Stomach (tissue), 4 donors: ENCODE measurements around the gene HMGCS1.

Source experiments
- EP300 ChIP-seq: sonication (generic); formaldehyde crosslinking; IDR thresholded peaks from one replicate; pipeline ENCODE4 v1.6.1; 2017; ENCODE audit warnings: antibody characterized with exemption
- POLR2A ChIP-seq, 4 donors: fragments of 450-650 bp; IDR thresholded peaks; one replicate each; pipeline ENCODE4 v1.6.1; 2016; ENCODE audit warnings: antibody characterized with exemption in 4 of 4, control low read depth in 2 of 4, mild to moderate bottlenecking in 1 of 4, moderate library complexity in 1 of 4
- TF ChIP-seq, protein P1 (sequence below), 7 experiments: fragments of 450-650 bp in 4 of 7; fragments of 200-600 bp in 3 of 7; sonication (generic) in 3 of 7; IDR thresholded peaks; one replicate each; pipeline ENCODE4 v1.5.1; 2016 to 2019; ENCODE audit warnings: antibody characterized with exemption in 7 of 7, control low read depth in 2 of 7, mild to moderate bottlenecking in 1 of 7

DNA sequence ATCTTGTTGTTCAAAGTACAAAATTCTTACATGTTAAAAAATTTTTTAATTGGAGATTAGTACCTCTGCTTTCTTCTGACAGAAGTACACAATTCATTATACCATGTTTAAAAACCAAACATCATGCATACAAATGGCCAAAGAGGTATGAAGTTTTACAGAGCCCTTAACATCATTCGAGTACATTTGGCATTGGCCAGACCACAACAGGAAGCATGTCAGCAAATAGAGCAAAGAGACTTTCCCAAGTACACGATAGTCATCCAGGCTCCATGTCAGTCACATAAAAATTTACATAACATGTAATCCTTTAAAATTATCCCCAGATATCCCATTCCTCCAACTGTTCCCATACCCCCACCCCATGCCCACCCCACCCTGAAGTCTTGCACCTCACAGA lies 22.5 kb downstream of the HMGCS1 start:
- TF ChIP-seq POLR2A (IDR thresholded peaks at IDR 0.05): no peak
- TF ChIP-seq, protein P1, sequence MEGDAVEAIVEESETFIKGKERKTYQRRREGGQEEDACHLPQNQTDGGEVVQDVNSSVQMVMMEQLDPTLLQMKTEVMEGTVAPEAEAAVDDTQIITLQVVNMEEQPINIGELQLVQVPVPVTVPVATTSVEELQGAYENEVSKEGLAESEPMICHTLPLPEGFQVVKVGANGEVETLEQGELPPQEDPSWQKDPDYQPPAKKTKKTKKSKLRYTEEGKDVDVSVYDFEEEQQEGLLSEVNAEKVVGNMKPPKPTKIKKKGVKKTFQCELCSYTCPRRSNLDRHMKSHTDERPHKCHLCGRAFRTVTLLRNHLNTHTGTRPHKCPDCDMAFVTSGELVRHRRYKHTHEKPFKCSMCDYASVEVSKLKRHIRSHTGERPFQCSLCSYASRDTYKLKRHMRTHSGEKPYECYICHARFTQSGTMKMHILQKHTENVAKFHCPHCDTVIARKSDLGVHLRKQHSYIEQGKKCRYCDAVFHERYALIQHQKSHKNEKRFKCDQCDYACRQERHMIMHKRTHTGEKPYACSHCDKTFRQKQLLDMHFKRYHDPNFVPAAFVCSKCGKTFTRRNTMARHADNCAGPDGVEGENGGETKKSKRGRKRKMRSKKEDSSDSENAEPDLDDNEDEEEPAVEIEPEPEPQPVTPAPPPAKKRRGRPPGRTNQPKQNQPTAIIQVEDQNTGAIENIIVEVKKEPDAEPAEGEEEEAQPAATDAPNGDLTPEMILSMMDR (IDR thresholded peaks at IDR 0.05): no peak
- no peak for TF ChIP-seq EP300
